Measurements from ENCODE around the gene HSF5. TPM values are rescaled to one million over a fixed set of nuclear protein-coding genes. Genes with fewer than 3 reads are reported as not detected.

HSF5 gene
- total and polyA plus RNA-seq, 2 donors (not counting 3 experiments of a cell fraction or from before 2014, with no cell fraction given): 0.03 TPM; not detected in 1

DNA sequence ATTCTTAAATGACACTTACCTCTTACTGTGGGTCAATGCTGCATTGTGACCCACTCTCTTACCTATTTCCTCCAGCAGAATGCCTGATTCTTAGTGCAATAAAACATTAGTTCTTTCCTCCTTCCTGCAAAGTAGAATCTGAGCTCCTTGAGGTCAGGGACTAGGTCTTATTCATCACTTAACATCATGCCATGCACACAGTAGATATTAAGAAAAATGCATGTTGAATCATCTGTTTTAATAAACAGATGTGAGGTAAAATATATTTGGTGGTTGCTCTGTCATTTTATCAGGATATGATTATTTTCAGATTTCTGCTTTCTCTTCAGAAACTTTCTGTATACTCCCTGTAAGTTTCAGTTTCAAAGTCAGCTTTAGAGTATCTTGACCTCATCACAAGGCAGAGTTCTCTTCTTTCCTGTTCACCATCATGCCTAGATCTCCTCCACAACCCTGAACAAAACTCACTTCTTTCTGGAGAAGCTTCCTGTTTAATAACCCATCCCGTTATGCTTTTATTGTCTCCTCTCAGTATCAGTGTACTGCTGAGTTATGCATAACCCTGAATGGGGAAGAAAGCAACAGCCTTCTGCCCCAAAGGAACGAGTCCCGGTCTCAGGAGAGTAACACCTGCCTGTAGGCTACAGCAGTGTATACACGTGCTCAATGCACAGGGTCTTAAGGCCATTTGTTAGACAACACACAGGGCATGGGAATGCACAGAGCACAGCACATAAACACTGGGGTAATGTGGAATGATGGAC lies 105.9 kb downstream of the HSF5 start:
- POLR2A ChIA-PET: no interaction called here
- no peaks in the 10 kb centered on the region for H3K79me2 ChIP-seq (ENCODE audit: control insufficient read depth, insufficient read depth, low read length)
- no peaks in the 10 kb centered on the region for H3K9me3 ChIP-seq (replicated peaks; ENCODE audit: control insufficient read depth, insufficient read depth, low read length)
- intact Hi-C loops (cut with micrococcal nuclease): no loop called here
- H2AFZ ChIP-seq (ENCODE audit: low read depth, low read length): no peak overlapping the region
- no peaks in the 10 kb centered on the region for H3K36me3 ChIP-seq (ENCODE audit: control insufficient read depth in 2 of 2, extremely low read depth in 1 of 2, insufficient read depth in 2 of 2, low read length in 2 of 2)
- H4K20me1 ChIP-seq (replicated peaks; ENCODE audit: control insufficient read depth, extremely low read depth, insufficient read depth, low read length): no peaks in the 10 kb centered on the region
- FAIRE-seq (no peak), DNase-seq (ENCODE audit: low read depth, low spot score) (no peak)
- BruUV-seq (replicated peaks): no TSS peak
- no peak overlapping the region for H3K4me3 ChIP-seq (replicated peaks in 1 of 3; ENCODE audit: insufficient read depth in 1 of 3, low read depth in 1 of 3, low read length in 3 of 3)
- no peaks in the 10 kb centered on the region for H3K9me1 ChIP-seq (replicated peaks; ENCODE audit: control insufficient read depth, extremely low read depth, insufficient read depth, low read length)
- H3K9ac ChIP-seq (replicated peaks; ENCODE audit: extremely low read depth, insufficient read depth, low read length): no peak overlapping the region
- no peak for TF ChIP-seq EZH2 (IDR thresholded peaks at IDR 0.05; ENCODE audit: borderline replicate concordance, low read depth, low read length, severe bottlenecking)
- TF ChIP-seq FOS (IDR thresholded peaks at IDR 0.05; ENCODE audit: borderline replicate concordance, insufficient read depth, low read length): no peak
- TF ChIP-seq MYC (IDR thresholded peaks at IDR 0.05; ENCODE audit: low read depth, low read length): no peak
- no peak for TF ChIP-seq POLR2A (IDR thresholded peaks at IDR 0.05; ENCODE audit: low read depth, low read length)
- no peak for TF ChIP-seq GATA2 (IDR thresholded peaks at IDR 0.05; ENCODE audit: insufficient read depth, insufficient read length, low read depth, low read length)
- TF ChIP-seq MAX (IDR thresholded peaks at IDR 0.05; ENCODE audit: insufficient read depth, insufficient read length): no peak
- no peak for TF ChIP-seq JUN (IDR thresholded peaks at IDR 0.05; ENCODE audit: borderline replicate concordance, insufficient read depth, insufficient read length, low read depth)
- no peak for TF ChIP-seq POLR2AphosphoS5 (IDR thresholded peaks at IDR 0.05; ENCODE audit: insufficient read depth, low read depth, low read length)
- TF ChIP-seq, protein P1, sequence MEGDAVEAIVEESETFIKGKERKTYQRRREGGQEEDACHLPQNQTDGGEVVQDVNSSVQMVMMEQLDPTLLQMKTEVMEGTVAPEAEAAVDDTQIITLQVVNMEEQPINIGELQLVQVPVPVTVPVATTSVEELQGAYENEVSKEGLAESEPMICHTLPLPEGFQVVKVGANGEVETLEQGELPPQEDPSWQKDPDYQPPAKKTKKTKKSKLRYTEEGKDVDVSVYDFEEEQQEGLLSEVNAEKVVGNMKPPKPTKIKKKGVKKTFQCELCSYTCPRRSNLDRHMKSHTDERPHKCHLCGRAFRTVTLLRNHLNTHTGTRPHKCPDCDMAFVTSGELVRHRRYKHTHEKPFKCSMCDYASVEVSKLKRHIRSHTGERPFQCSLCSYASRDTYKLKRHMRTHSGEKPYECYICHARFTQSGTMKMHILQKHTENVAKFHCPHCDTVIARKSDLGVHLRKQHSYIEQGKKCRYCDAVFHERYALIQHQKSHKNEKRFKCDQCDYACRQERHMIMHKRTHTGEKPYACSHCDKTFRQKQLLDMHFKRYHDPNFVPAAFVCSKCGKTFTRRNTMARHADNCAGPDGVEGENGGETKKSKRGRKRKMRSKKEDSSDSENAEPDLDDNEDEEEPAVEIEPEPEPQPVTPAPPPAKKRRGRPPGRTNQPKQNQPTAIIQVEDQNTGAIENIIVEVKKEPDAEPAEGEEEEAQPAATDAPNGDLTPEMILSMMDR (IDR thresholded peaks at IDR 0.05; ENCODE audit: extremely low read depth in 1 of 2, insufficient read depth in 1 of 2, low read depth in 1 of 2, low read length in 2 of 2): no peak
- H3K4me2 ChIP-seq (ENCODE audit: insufficient read depth, low read length): no peak overlapping the region
- H3K27me3 ChIP-seq (ENCODE audit: control insufficient read depth in 2 of 2, insufficient read depth in 2 of 2, low read length in 2 of 2): peaks cover 14 to 15% of the 10 kb centered on the region in 2 experiments
- no peak overlapping the region for H3K27ac ChIP-seq (ENCODE audit: insufficient read depth, low read depth, low read length)
- dilution Hi-C loops (cut with MboI; ENCODE audit: extremely low pct_ligation_motif_present, low sequenced_read_pairs): no loop called here
- H3K4me1 ChIP-seq (ENCODE audit: control insufficient read depth, extremely low read depth, insufficient read depth, low read length): no peaks in the 10 kb centered on the region
- CTCF ChIA-PET: no interaction called here
